HG02884 (cell line): ENCODE data around the gene POLR2B.

Experiments
- ATAC-seq: cut with Tn5 transposase; IDR thresholded peaks from one replicate; pipeline ENCODE4 v1.9.1; 2021; ENCODE audit warnings: mild to moderate bottlenecking, moderate library complexity; ENCODE audit not compliant: unreplicated experiment

Gene POLR2B

DNA sequence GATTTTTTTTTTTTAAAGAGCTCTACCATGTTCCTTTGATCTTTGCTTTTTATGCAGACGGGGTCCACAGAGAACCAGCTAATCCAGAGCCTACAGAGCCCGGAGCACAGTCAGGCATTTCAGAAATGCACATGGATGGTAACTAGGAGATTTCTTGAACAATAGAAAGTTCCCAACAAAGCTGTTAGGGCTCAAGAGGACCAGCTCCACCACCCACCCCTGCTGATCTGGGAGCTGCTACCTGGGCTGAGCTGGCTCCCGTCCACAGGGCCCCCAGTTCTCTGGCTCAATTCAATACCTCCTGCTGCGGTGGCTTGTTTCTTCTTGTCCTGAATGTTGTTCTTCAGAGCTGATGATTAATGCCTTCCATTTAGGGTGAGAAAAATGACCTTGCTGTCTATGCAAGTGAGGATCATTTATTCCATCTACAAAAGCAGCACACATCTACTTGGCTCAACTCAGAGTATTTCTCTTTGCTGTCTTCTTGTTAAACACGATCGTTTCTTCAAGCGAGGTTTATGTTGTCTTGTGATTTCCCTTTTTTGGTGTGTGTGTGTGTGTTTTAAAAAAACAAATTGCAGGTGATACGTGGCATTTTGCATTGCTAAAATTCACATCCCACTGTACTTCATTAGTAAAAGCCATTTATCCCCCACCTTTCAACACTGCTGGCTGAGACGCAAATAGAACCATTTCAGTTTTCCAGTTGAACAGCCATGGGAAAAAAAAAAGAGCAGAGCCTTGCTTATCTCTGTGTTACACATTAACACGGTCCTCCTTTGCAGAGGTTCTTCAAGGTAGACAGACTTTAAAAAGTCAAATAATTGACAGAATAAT, 100.2 kb downstream of the POLR2B start:
- no peak for ATAC-seq
